ENCODE measurements around the gene THEMIS2.
A peak's percentile ranks its signal among the peaks of the same experiment; 100 is the strongest.
"Not testable (repeated sequence)": the region's sequence is repeated elsewhere in the genome, so short reads cannot be mapped to it uniquely, and the experiment has no call there.

THEMIS2 gene

GRCh38 chr1:27863538-27863915 lies 8.8 kb upstream of the THEMIS2 start:
- no peak for DNase-seq

GRCh38 chr1:27864264-27864895 lies 8.0 kb upstream of the THEMIS2 start:
- DNase-seq, result no peak

DNA sequence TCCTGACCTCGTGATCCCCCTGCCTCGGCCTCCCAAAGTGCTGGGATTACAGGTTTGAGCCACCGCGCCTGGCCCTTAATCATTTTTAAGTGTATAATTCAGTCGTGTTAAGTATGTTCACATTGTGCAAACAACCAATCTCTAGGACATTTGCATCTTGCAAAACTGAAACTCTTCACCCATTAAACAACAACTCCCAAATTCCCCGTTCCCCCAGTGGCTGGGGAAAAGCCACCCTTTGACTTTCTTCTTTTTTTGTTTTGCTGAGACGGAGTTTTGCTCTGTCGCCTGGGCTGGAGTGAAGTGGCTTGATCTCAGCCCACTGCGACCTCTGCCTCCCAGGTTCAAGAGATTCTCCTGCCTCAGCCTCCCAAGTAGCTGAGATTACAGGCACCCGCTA lies 6.5 kb upstream of the THEMIS2 start:
- no peak for DNase-seq

GRCh38 chr1:27868556-27868931 lies 3.8 kb upstream of the THEMIS2 start:
- no peak for DNase-seq

DNA sequence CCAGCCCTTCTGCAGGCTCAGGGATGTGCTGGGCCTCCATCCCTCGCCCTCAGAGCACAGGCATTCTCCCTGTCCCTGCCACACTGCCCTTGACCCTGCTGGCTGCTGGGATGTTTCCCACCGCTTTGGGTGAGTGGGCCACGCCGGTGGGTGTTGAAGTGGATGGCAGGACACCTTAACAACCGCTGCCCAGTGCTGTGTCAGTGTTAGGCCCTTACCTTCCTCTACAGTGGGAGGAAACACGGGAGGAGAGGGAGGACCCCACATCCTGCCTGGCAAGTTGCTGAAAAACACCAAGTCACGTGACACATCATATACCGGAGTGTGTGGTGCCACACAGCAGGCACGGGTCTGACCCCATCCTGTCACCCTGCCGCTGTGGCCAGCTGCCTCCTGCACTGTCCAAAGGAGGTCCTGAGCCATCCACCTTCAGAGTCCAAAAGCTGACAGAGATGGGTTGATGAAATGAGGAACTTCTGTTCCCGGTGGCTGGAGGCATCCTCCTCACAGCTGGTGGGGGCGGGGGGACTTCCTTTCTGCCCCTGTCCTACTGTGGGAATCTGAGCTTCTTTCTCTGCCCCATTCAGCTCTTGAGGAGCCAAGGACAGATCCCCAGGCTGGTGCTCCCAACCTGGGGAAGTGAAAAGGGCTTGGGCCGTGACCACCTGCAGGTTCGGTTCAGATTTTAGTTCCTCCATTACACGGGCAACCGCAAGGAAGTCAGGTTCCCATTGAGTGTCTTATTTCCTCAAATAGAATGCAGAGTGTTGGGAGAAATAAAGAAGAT lies 3.2 kb upstream of the THEMIS2 start:
- DNase-seq, result peak; percentile 67

- no peak for DNase-seq
Observed at GRCh38 chr1:27869719-27870085, 2.6 kb upstream of the THEMIS2 start.

- not testable (repeated sequence) for DNase-seq
Observed at GRCh38 chr1:27871076-27871475, 1.3 kb upstream of the THEMIS2 start.

- no peak for DNase-seq
Observed at GRCh38 chr1:27872802-27873551, 633 bp downstream of the THEMIS2 start.

- DNase-seq, result no peak
Observed at GRCh38 chr1:27873671-27874384, 1.5 kb downstream of the THEMIS2 start.

GRCh38 chr1:27876341-27877114 lies 4.2 kb downstream of the THEMIS2 start:
- no peak for DNase-seq

GRCh38 chr1:27877115-27877416 lies 4.7 kb downstream of the THEMIS2 start:
- DNase-seq, result no peak

DNA sequence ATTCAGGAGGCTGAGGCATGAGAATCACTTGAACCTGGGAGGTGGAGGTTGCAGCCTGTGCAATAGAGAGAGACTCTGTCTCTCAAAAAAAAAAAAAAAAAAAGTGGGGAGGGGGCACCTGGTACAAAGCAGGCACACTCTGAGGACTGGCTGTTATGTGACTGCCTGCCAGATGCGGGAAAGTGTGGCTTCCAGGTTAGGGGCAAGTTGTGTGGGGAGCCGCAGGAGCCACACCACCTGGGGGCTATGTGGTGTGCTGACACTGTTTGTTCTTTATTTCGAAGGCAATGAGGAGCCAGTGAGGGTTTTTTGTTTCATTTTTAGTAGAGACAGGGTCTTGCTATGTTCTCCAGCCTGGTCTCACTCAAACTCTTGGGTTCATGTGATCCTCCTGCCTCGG lies 5.7 kb downstream of the THEMIS2 start:
- DNase-seq, result no peak

- no peak for DNase-seq
Observed at GRCh38 chr1:27878787-27879335, 6.5 kb downstream of the THEMIS2 start.

DNA sequence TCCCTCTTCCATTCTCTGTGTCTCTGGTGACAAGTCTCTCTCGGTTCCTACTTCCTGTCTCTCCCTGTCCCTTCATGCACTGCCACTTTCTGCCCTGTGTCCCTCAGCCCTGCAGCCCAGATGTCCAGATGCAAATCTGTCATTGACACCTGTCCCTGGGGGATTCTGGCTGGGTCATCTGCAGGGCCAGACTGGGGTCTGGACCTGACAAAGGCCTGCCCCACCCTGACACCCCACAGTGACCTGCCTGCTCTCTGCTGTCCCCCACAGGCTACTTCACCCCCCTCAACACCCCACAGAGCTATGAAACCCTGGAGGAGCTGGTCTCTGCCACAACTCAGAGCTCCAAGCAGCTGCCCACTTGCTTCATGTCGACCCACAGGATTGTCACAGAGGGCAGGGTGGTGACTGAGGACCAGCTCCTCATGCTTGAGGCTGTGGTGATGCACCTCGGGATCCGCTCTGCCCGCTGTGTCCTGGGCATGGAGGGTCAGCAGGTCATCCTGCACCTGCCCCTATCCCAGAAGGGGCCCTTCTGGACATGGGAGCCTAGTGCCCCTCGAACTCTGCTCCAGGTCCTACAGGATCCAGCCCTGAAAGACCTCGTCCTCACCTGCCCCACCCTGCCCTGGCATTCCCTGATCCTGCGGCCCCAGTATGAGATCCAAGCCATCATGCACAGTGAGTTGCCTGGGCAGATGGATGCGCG lies 7.2 kb downstream of the THEMIS2 start:
- DNase-seq, result no peak

- DNase-seq, result no peak
Observed at GRCh38 chr1:27882543-27882903, 10.2 kb downstream of the THEMIS2 start.

- no peak for DNase-seq
Observed at GRCh38 chr1:27883536-27883935, 11.2 kb downstream of the THEMIS2 start.

DNA sequence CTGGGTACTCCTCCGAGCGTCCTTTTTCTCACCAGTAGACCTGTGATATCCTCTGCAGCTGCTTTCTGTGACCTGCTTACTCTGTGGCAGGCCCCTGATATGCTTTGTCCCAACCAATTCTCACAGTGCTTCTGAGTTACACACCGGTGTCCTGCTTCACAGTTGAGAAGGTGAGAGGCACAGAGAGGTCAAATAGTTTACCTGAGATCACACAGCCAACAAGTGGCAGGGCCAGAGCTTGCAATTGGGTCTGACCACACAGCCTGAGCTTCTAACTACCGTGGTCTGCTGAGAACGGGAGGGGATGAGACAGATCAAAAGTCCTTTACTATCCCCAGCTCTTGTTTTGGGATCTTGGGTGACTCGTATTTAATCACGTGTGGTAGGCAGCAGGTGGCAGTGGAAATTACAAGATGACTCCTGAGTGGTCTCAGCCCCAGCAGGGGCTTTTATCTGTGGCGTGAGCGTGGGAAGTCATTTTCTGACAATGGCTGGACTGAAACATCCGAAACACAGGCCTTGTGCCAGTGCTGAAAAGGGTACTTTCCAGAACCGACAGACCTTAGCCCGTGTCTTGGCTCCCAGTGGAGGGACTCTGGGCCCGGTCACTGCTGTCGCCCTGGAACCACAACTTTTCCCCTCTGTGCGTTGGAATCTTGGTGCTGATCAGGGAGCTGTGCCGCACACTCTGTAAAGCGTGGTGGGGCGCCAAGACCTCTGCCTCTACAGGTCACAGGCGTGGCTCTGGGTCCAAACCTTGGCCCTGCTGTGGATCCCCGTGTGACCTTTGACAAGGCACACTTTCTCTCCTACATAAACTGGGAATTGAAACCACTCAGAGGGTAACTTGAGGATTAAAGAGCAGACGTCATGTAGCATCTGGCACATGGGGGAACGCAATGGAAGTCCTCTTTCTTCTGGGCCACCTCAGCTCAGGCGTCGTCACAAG lies 11.9 kb downstream of the THEMIS2 start:
- DNase-seq, result no peak

DNA sequence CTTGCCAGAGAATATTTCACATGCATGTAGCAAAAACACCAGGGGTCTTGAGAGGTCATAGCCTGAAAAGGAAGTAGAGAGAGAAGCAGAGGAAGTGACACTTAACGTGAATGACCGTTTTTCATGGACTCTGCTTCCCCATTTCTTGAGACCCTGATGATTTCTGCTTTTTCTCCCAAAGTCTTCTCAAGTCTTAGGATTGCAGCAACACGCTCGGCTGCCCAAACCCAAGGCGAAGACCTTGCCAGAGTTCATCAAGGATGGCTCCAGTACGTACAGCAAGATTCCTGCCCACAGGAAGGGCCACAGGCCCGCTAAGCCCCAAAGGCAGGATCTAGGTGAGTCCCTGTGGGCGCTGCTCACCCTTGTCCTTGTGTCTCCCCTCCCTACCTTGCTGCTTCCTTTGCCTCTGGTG lies 12.8 kb downstream of the THEMIS2 start:
- DNase-seq, result no peak

DNA sequence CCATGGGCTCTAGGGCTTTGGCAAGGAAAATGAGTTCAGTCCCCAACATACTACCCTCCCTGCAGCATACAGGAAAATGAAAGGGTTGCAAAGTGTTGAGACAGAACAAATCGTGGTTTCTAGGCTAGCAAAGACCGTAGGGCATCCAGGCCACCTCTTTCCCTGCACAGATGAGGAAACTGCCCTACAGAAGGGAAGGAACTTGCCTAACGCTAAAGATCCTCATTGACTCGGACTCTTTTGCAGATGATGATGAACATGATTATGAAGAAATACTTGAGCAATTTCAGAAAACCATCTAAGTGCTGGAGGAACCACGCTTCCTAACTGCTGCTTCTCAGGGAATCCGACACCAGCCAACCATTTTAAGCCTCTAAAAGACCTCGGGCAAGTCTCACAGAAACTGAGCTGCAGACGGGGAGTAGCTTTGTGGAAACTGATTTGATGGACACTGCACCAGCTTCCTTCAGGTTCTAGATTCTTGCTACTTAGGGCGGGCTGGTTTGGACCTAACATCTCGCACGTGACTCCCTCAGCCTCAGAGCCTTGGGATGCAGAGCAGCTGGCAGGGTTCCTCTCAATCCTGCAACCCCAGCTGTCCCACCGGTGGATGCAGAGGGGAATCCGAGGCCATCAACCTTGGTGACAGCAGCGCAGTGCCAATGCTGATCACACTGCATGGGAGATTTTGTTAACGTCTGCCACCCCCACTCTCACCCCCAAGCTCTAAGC lies 13.4 kb downstream of the THEMIS2 start:
- no peak for DNase-seq

- no peak for DNase-seq
Observed at GRCh38 chr1:27886353-27886679, 14.0 kb downstream of the THEMIS2 start.
